Measurements from ENCODE around the gene RNLS.

Gene RNLS

GRCh38 chr10:88467835-88468485 is 115.2 kb downstream of the RNLS start:
- TF ChIP-seq POLR2AphosphoS5 (IDR thresholded peaks at IDR 0.05; ENCODE audit: low read depth, low read length): no peak
- TF ChIP-seq FOXP2 (optimal IDR thresholded peaks at IDR 0.05; ENCODE audit: borderline replicate concordance, extremely low read depth, extremely low read length, insufficient read depth): no peak
- no peak for TF ChIP-seq SIN3A (IDR thresholded peaks at IDR 0.05; ENCODE audit: borderline replicate concordance, insufficient read depth, low read length)
- TF ChIP-seq REST (IDR thresholded peaks at IDR 0.05; ENCODE audit: insufficient read depth in 1 of 2, low read depth in 2 of 2, low read length in 2 of 2): no peak
- TF ChIP-seq TAF1 (IDR thresholded peaks at IDR 0.05; ENCODE audit: borderline replicate concordance, insufficient read depth, low read length): no peak

GRCh38 chr10:88466786-88467185 is 116.3 kb downstream of the RNLS start:
- no peak for TF ChIP-seq TAF1 (IDR thresholded peaks at IDR 0.05; ENCODE audit: borderline replicate concordance, insufficient read depth, low read length)
- no peak for TF ChIP-seq SIN3A (IDR thresholded peaks at IDR 0.05; ENCODE audit: borderline replicate concordance, insufficient read depth, low read length)
- TF ChIP-seq POLR2AphosphoS5 (IDR thresholded peaks at IDR 0.05; ENCODE audit: low read depth, low read length): no peak
- no peak for TF ChIP-seq REST (IDR thresholded peaks at IDR 0.05; ENCODE audit: insufficient read depth in 1 of 2, low read depth in 2 of 2, low read length in 2 of 2)
- TF ChIP-seq FOXP2 (optimal IDR thresholded peaks at IDR 0.05; ENCODE audit: borderline replicate concordance, extremely low read depth, extremely low read length, insufficient read depth): no peak

GRCh38 chr10:88465765-88466164 is 117.4 kb downstream of the RNLS start:
- TF ChIP-seq TAF1 (IDR thresholded peaks at IDR 0.05; ENCODE audit: borderline replicate concordance, insufficient read depth, low read length) (no peak), REST (IDR thresholded peaks at IDR 0.05; ENCODE audit: insufficient read depth in 1 of 2, low read depth in 2 of 2, low read length in 2 of 2) (no peak), POLR2AphosphoS5 (IDR thresholded peaks at IDR 0.05; ENCODE audit: low read depth, low read length) (no peak), SIN3A (IDR thresholded peaks at IDR 0.05; ENCODE audit: borderline replicate concordance, insufficient read depth, low read length) (no peak), FOXP2 (optimal IDR thresholded peaks at IDR 0.05; ENCODE audit: borderline replicate concordance, extremely low read depth, extremely low read length, insufficient read depth) (no peak)

GRCh38 chr10:88463811-88464210 is 119.3 kb downstream of the RNLS start:
- TF ChIP-seq FOXP2 (optimal IDR thresholded peaks at IDR 0.05; ENCODE audit: borderline replicate concordance, extremely low read depth, extremely low read length, insufficient read depth) (no peak), REST (IDR thresholded peaks at IDR 0.05; ENCODE audit: insufficient read depth in 1 of 2, low read depth in 2 of 2, low read length in 2 of 2) (no peak), POLR2AphosphoS5 (IDR thresholded peaks at IDR 0.05; ENCODE audit: low read depth, low read length) (no peak), SIN3A (IDR thresholded peaks at IDR 0.05; ENCODE audit: borderline replicate concordance, insufficient read depth, low read length) (no peak), TAF1 (IDR thresholded peaks at IDR 0.05; ENCODE audit: borderline replicate concordance, insufficient read depth, low read length) (no peak)

All from PFSK-1 (cell line).